Activated naive CD8-positive, alpha-beta T cell treated with anti-CD3 and anti-CD28 coated beads for 36 hours (primary cell): Measurements from ENCODE around the gene IPO8. TPM values are rescaled to one million over a fixed set of nuclear protein-coding genes. Genes with fewer than 3 reads are reported as not detected.
"Not testable (repeated sequence)": the region's sequence is repeated elsewhere in the genome, so short reads cannot be mapped to it uniquely, and the experiment has no call there.

ENCODE experiments used
- DNase-seq: peaks from one replicate; pipeline ENCODE4 v3.0.0; 2021
- H3K27ac Mint-ChIP-seq: one replicate; pipeline ENCODE4 v1.8.0; 2022; ENCODE audit warnings: mild to moderate bottlenecking, moderate library complexity, mixed read lengths
- H3K27me3 Mint-ChIP-seq: one replicate; pipeline ENCODE4 v1.8.0; 2022; ENCODE audit warnings: mild to moderate bottlenecking, mixed read lengths
- H3K36me3 Mint-ChIP-seq: one replicate; pipeline ENCODE4 v1.8.0; 2021; ENCODE audit warnings: mild to moderate bottlenecking, mixed read lengths
- H3K4me1 Mint-ChIP-seq: one replicate; pipeline ENCODE4 v1.8.0; 2021; ENCODE audit warnings: mixed read lengths
- H3K4me3 Mint-ChIP-seq: one replicate; pipeline ENCODE4 v1.8.0; 2022; ENCODE audit warnings: mild to moderate bottlenecking, moderate library complexity, mixed read lengths
- H3K9me3 Mint-ChIP-seq: one replicate; pipeline ENCODE4 v1.8.0; 2022; ENCODE audit warnings: mixed read lengths
- total RNA-seq, 2 experiments: library from RNA; stranded (reverse); gene quantifications; one replicate each; pipeline ENCODE4 v1.2.3, GENCODE V29; 2021

The IPO8 gene
- total RNA-seq, 2 experiments from 2014 or later, result 45.3 to 45.7 TPM

DNA sequence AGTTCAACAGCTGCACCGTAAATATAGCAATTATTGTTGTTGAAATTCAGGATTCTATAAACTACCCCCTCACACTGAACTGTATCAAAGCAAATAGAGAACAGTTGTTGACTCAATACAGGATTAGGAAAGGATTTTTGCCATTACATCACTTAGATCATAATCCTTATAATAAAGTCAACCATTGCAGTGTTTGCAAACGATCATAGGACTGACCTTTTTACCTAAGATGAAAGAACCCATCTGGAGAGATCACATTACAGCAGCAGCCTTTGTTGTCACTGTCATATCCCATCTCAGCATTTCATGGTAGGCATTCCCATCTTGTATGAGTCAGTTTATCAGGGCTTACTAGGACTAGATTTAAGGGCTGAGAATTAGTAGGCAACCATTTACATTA lies 96.1 kb downstream of the IPO8 start:
- no peaks in the 10 kb centered on the region for H3K4me1 Mint-ChIP-seq
- DNase-seq, result no peak
- peaks cover 5% of the 10 kb centered on the region for H3K9me3 Mint-ChIP-seq
- H3K36me3 Mint-ChIP-seq, result peaks cover 10% of the 10 kb centered on the region
- no peak overlapping the region for H3K4me3 Mint-ChIP-seq
- no peak overlapping the region for H3K27ac Mint-ChIP-seq
- H3K27me3 Mint-ChIP-seq, result no peaks in the 10 kb centered on the region

DNA sequence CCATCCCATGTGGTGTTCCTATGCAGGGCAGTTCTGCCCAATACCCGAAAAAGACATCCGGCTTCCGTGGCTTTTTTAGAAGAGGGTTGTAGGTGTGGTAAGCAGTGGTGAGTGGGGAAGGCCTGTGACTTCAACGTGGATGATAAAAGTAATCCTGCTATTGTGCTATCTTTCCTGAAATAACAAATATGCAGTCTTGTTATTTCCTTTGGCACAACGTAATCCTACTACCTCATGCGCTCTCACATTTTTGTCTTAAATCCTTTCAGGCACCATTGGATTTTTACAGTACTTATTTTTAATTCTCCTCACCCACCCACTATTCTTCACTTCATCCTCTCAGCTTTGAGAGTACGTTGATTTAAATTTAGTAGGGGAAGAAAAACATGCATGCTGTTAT lies 96.8 kb downstream of the IPO8 start:
- Mint-ChIP-seq H3K36me3 (peaks cover 11% of the 10 kb centered on the region), H3K4me3 (no peak overlapping the region), H3K4me1 (no peaks in the 10 kb centered on the region), H3K9me3 (peaks cover 5% of the 10 kb centered on the region), H3K27me3 (no peaks in the 10 kb centered on the region), H3K27ac (no peak overlapping the region)
- no peak for DNase-seq

DNA sequence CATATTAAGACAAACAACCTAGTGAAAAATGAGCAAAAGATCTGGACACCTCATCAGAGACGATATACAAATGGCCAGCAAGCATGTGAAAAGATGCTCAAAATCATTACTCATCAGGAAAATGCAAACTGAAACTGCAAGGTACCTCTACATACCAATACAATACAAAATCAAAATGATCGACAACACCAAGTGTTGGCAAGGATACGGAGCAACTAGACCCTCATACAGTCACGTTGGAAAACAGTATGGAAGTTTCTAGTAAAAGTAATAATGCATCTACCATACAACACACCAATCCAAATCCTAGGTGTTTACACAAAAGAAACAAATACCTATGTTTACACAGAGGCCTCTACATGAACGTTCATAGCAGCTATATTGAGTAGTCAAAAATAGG lies 99.9 kb downstream of the IPO8 start:
- Mint-ChIP-seq H3K36me3 (peaks cover 8% of the 10 kb centered on the region), H3K27me3 (no peaks in the 10 kb centered on the region), H3K4me3 (no peak overlapping the region)

DNA sequence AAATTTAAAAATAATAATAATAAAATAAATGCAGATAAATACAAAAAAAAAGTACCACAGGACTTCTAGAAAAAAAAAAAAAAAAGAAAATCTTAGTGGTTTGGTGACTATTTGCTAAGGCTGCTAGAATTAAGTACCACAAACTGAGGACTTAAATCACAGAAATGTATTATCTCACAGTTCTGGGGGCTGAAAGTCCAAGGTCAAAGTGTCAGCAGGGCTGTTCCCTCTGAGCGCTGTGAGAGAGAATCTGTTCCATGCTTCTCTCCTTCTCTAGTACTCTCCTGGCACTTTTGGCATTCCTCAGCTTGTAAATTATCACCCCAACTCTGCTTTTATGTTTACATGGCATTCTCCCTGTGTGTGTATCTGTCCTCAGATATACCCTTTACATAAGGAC lies 101.2 kb downstream of the IPO8 start:
- Mint-ChIP-seq H3K4me3 (no peak overlapping the region), H3K27ac (no peak overlapping the region), H3K27me3 (no peaks in the 10 kb centered on the region), H3K9me3 (peaks cover 1% of the 10 kb centered on the region), H3K36me3 (peaks cover 8% of the 10 kb centered on the region), H3K4me1 (no peaks in the 10 kb centered on the region)
- DNase-seq, result no peak

More for the DNA sequence above, 99.9 kb downstream of the IPO8 start:
- DNase-seq, result no peak
- no peaks in the 10 kb centered on the region for H3K9me3 Mint-ChIP-seq
- no peak overlapping the region for H3K27ac Mint-ChIP-seq
- H3K4me1 Mint-ChIP-seq, result no peaks in the 10 kb centered on the region

DNA sequence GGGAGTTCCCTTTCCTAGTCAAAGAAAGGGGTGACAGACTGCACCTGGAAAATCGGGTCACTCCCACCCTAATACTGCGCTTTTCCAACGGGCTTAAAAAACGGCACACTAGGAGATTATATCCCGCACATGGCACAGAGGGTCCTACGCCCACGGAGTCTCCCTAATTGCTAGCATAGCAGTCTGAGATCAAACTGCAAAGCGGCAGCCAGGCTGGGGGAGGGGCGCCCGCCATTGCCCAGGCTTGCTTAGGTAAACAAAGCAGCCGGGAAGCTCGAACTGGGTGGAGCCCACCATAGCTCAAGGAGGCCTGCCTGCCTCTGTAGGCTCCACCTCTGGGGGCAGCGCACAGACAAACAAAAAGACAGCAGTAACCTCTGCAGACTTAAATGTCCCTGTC lies 107.1 kb downstream of the IPO8 start:
- H3K27ac Mint-ChIP-seq, H3K9me3 Mint-ChIP-seq, H3K27me3 Mint-ChIP-seq, H3K4me1 Mint-ChIP-seq, H3K4me3 Mint-ChIP-seq, DNase-seq, H3K36me3 Mint-ChIP-seq: not testable (repeated sequence)

DNA sequence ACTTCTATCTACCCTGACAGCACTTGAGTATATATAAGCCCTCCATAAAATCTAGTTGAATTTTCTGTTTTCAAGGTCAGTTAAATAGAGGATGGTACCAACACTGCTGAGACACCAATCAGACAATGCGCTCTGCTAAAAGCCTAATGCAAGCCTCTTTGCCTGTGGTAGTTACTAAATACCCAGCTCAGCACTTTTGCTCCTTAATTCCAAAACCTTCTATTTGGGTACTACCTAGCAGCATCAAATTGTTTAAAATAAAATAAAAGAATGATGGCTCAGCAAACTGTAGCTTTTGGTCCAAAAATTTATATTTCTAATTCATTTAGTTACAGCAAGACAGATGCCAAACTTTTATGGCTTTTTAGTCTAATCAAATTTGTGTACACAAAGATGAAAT lies 107.9 kb downstream of the IPO8 start:
- Mint-ChIP-seq H3K27ac (no peak overlapping the region), H3K4me3 (no peak overlapping the region), H3K9me3 (peaks cover 3% of the 10 kb centered on the region), H3K4me1 (no peaks in the 10 kb centered on the region), H3K27me3 (no peaks in the 10 kb centered on the region), H3K36me3 (peaks cover 9% of the 10 kb centered on the region)
- no peak for DNase-seq

DNA sequence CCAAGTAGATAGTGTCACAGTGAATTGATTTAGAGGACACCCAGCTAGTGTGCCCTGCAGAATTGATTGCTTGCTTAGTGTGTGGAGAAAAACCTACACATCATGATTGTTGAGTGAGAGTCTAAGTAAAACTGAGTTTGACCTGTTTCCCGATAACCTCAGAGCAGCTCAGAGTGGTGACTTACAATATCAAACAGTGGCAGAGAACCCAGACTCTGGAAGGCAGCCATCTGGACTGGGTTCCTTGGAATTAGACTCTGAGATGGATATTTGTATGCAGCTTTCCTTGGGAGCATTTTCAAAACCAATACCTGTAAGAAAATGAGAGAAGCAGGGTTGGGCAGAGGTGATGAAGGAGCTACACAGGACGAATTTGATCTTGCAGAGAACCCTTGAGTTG lies 109.8 kb downstream of the IPO8 start:
- H3K27ac Mint-ChIP-seq, result no peak overlapping the region
- peaks cover 7% of the 10 kb centered on the region for H3K36me3 Mint-ChIP-seq
- no peak overlapping the region for H3K4me3 Mint-ChIP-seq
- no peak for DNase-seq
- H3K9me3 Mint-ChIP-seq, result peaks cover 3% of the 10 kb centered on the region
- no peaks in the 10 kb centered on the region for H3K27me3 Mint-ChIP-seq
- H3K4me1 Mint-ChIP-seq, result no peaks in the 10 kb centered on the region

DNA sequence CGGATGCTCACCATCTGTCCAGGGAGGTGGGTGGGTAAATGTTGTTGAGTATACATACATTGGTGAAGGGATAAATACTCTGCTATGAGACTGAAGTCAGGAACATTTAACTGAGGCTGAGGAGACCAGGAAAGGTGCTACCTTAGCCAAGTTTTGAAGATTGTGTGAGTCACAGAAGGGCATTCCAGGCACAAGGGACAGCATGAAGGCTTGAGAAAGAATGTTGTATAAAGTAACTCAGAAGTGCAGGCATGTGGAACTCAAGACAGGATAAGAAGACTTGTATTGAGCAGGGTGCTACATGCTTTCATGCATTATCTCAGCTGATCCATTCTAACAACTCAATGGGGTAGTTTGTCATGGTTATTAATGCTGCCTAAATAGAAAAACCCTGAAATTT lies 112.7 kb downstream of the IPO8 start:
- Mint-ChIP-seq H3K27ac (no peak overlapping the region), H3K27me3 (no peaks in the 10 kb centered on the region), H3K9me3 (no peaks in the 10 kb centered on the region), H3K4me1 (no peaks in the 10 kb centered on the region), H3K36me3 (peaks cover 4% of the 10 kb centered on the region), H3K4me3 (no peak overlapping the region)
- DNase-seq, result no peak

DNA sequence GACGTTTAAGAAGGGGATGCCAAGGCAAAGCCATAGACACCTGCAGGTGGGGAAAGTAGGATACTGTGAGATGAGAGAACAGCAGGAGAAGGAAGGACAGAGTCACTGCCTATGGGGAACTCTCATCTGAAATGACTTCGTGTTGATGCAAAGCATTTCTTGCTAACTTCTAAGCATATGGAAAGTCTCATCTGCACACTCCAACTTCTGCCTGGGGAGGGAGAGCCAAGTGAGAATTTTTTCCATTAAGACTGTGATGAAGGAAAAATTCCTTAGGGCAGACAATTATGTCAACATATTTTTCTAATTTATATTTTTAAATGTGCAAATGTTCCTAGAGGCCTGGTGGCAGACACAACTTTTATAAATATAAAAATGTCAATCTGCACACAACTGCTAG lies 115.3 kb downstream of the IPO8 start:
- Mint-ChIP-seq H3K27me3 (peaks cover 3% of the 10 kb centered on the region), H3K9me3 (no peaks in the 10 kb centered on the region), H3K36me3 (no peaks in the 10 kb centered on the region), H3K27ac (no peak overlapping the region), H3K4me3 (no peak overlapping the region), H3K4me1 (no peaks in the 10 kb centered on the region)
- no peak for DNase-seq

Other genes with a start within 250 kb of the IPO8 start
- 1 to 10 TPM; 6.7 to 8.6 TPM for gene CAPRIN2, start 59.1 kb upstream of the IPO8 start, total RNA-seq
- gene TSPAN11, start 230.9 kb upstream of the IPO8 start, total RNA-seq, result not detected